ENCODE results near the gene SLC22A12.
"Not testable (repeated sequence)": the region's sequence is repeated elsewhere in the genome, so short reads cannot be mapped to it uniquely, and the experiment has no call there.

The SLC22A12 gene

GRCh38 chr11:64583296-64584262 is 7.4 kb upstream of the SLC22A12 start:
- in situ Hi-C loops (cut with MboI; ENCODE audit: low sequenced_read_pairs), result no loop called here

GRCh38 chr11:64585150-64585549 is 5.9 kb upstream of the SLC22A12 start:
- in situ Hi-C loops (cut with MboI; ENCODE audit: low sequenced_read_pairs), result no loop called here

- in situ Hi-C loops (cut with MboI; ENCODE audit: low sequenced_read_pairs), result no loop called here
These were observed 4.7 kb upstream of the SLC22A12 start for GRCh38 chr11:64586366-64586765.

GRCh38 chr11:64588701-64589100 is 2.3 kb upstream of the SLC22A12 start:
- in situ Hi-C loops (cut with MboI; ENCODE audit: low sequenced_read_pairs), result no loop called here

- in situ Hi-C loops (cut with MboI; ENCODE audit: low sequenced_read_pairs), result no loop called here
These were observed 525 bp downstream of the SLC22A12 start for GRCh38 chr11:64591257-64592233.

GRCh38 chr11:64592234-64592615 is 1.2 kb downstream of the SLC22A12 start:
- in situ Hi-C loops (cut with MboI; ENCODE audit: low sequenced_read_pairs), result no loop called here

- in situ Hi-C loops (cut with MboI; ENCODE audit: low sequenced_read_pairs), result no loop called here
These were observed 1.6 kb downstream of the SLC22A12 start for GRCh38 chr11:64592656-64593055.

- in situ Hi-C loops (cut with MboI; ENCODE audit: low sequenced_read_pairs), result no loop called here
These were observed 2.4 kb downstream of the SLC22A12 start for GRCh38 chr11:64593156-64594105.

GRCh38 chr11:64594159-64594939 is 3.3 kb downstream of the SLC22A12 start:
- in situ Hi-C loops (cut with MboI; ENCODE audit: low sequenced_read_pairs), result no loop called here

GRCh38 chr11:64595922-64596321 is 4.9 kb downstream of the SLC22A12 start:
- in situ Hi-C loops (cut with MboI; ENCODE audit: low sequenced_read_pairs), result not testable (repeated sequence)

GRCh38 chr11:64597671-64598101 is 6.7 kb downstream of the SLC22A12 start:
- in situ Hi-C loops (cut with MboI; ENCODE audit: low sequenced_read_pairs), result no loop called here

- in situ Hi-C loops (cut with MboI; ENCODE audit: low sequenced_read_pairs), result no loop called here
These were observed 7.2 kb downstream of the SLC22A12 start for GRCh38 chr11:64598106-64598796.

- in situ Hi-C loops (cut with MboI; ENCODE audit: low sequenced_read_pairs), result no loop called here
These were observed 8.0 kb downstream of the SLC22A12 start for GRCh38 chr11:64598797-64599697.

- in situ Hi-C loops (cut with MboI; ENCODE audit: low sequenced_read_pairs), result no loop called here
These were observed 8.7 kb downstream of the SLC22A12 start for GRCh38 chr11:64599698-64600211.

GRCh38 chr11:64600281-64600992 is 9.4 kb downstream of the SLC22A12 start:
- in situ Hi-C loops (cut with MboI; ENCODE audit: low sequenced_read_pairs), result no loop called here

GRCh38 chr11:64601605-64602465 is 10.8 kb downstream of the SLC22A12 start:
- in situ Hi-C loops (cut with MboI; ENCODE audit: low sequenced_read_pairs), result no loop called here

Data from HL-60/S4 treated with retinoic acid at 250 ng/mL for 4 days and 3 days (cell line).